NCI-H146 (cell line): ENCODE data around the gene SPX.

ENCODE experiments used
- DNase-seq: peaks from one replicate; lab custom pipeline; 2025; lab: John Stamatoyannopoulos, UW

Gene SPX

DNA sequence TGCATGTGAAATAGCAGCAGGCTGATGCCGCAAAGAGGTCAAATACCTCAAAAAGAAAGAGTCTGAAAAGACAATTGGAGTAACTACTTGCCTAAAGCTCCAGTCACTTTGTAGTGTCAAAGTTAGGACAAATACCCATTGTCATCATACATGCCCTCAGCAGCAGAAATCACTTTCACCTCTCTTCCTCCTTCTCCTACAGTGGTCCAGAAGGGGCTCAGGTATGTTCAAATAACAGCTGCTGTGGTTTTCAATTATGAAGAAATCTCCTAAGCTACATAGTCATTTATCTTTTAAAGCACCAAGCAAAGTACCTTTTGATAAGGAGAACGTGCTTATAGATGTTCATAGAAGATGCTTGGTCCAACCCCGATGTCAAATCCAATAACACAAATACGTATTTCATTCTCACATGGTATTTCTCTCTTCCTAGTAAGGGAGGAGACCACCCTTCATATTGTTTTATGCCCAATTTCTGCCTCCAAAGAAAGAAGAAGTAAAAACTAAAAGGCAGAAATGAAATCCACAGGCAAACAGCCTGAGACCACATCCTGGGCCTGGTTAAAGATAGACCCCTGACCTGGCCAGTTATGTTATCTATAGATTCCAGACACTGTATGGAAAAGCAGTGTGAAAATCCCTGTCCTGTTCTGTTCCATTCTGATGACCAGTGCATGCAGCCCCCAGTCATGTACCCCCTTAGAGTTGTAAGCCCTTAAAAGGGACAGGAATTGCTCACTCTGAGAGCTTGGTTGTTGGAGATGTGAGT lies 54.8 kb downstream of the SPX start:
- no peak for DNase-seq
